HG03354 (cell line): ENCODE results near the gene RCCD1.
"Not testable (repeated sequence)": the region's sequence is repeated elsewhere in the genome, so short reads cannot be mapped to it uniquely, and the experiment has no call there.

Experiments
- ATAC-seq: cut with Tn5 transposase; IDR thresholded peaks from one replicate; pipeline ENCODE4 v1.9.1; 2021; ENCODE audit warnings: mild to moderate bottlenecking; ENCODE audit not compliant: unreplicated experiment, poor library complexity, severe bottlenecking

The RCCD1 gene

DNA sequence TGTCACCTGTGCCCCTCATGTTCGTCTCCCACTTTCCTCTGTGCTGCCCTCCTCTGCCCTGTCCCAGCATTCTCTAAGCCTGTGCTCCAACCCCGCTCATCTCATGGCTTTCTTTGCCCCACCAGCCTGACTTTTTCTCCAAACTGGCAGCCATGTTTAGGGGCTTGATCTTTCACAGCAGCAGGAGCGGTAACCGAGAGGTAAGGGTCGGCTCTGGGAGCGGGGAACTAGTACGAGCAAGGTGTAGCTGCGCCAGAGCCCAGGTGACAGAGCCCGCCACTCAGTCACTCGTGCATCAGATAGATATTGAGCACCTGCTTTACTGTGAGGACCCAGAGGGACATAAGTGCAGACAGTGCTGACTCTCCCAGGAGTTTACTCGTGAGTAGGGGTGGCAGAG is 38.2 kb upstream of the RCCD1 start:
- no peak for ATAC-seq

DNA sequence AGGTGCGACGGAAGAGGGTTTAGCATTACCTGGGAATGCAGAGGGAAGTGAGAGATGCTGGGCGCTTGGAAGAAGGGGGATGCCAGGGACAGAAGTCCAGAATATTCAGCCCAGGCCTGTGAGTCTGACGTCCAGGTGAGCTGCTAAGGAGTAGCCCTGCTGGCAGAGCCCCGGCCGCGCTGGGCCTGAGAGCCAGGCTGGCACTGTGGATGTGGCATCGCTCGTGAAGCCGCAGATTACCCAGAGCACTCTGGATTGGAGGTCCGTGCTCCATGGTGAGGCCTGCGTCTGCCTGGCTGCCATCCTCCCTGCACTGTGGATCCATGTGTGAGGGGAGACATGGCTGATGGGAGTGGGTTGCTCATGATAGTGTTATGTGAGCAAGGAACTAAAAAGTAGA is 37.1 kb upstream of the RCCD1 start:
- ATAC-seq = no peak

DNA sequence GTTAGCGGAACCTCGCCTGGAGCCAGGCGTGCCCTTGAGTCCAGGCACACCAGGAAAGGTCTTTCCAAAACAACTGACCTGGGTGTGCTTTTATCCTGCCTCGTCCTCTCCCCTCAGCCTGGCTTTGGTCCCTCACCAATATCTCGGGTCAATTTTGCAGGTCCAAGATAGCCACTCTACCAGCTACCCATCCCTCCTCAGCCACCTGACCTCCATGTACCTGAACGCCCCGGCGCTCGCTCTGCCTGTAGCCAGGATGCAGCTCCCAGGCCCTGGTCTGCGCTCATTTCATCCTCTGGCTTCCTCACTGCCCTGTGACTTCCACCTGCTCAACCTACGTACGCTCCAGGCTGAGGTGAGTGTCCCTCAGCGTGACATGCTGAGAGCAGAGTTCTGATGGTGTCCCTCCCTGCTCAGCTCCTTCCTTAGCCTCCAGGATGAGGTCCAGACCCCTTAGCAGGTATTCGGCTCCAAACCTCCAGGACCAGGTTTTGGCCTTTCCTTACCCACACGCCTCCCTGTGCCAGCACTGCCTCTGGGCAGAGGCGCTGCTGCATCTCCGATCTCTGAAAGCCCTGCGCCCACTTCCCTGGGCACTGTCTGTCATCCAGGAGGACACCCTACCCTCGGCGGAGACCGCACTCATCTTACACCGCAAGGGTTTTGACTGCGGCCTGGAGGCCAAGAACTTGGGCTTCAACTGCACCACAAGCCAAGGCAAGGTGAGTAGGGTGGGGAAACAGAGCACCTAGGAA is 36.5 kb upstream of the RCCD1 start:
- no peak for ATAC-seq

GRCh38 chr15:90918835-90919234 is 35.8 kb upstream of the RCCD1 start:
- ATAC-seq = no peak

- ATAC-seq = no peak
These were observed 32.8 kb upstream of the RCCD1 start for GRCh38 chr15:90921887-90922286.

GRCh38 chr15:90922712-90923322 is 31.9 kb upstream of the RCCD1 start:
- ATAC-seq = peak; percentile 83

- peak; percentile 63 for ATAC-seq
These were observed 30.3 kb upstream of the RCCD1 start for GRCh38 chr15:90924375-90924774.

- not testable (repeated sequence) for ATAC-seq
These were observed 27.9 kb upstream of the RCCD1 start for GRCh38 chr15:90926766-90927165.

DNA sequence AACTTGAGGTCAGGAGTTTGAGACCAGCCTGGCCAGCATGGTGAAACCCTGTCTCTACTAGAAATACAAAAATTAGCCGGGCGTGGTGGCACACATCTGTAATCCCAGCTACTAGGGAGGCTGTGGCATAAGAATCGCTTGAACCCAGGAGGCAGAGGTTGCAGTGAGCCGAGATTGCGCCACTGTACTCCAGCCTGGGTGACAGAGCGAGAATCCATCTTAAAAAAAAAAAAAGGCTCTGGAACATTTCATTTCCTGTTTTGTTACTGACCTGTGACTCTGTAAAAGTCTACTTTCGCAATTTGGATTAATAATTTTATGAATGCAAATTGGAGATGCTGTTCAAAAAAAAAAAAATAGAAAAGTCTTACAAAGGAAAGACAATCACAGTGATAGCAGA is 26.6 kb upstream of the RCCD1 start:
- not testable (repeated sequence) for ATAC-seq

DNA sequence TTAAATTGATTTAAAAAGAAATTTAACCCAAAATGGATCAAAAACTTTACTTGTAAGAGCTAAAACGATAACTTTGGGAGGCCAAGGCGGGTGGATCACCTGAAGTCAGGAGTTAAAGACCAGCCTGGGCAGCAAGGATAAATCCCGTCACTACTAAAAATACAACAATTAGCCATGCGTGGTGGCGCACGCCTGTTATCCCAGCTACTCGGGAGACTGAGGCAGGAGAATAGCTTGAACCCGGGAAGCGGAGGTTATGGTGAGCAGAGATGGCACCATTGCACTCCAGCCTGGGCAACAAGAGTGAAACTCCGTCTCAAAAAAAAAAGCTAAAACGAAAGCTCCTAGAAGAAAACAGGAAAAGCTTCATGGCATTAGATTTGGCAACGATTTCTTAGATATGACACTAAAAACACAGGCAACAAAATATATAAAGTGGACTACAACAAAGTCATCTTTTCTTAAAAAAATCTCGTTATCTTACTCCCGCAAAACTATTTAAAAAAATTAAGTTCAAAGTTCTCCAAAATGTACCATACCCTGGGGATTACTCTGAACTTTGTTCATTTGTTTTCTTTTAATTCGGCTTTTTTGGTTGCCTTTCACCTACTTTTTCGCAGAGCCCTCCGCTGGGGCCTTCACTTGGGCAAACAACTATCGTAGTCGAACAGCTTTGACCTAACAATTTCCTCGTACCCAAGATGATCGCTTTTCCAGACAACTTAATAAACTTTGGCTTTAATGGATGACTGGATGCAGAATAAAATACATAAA is 25.3 kb upstream of the RCCD1 start:
- no peak for ATAC-seq

- ATAC-seq = no peak
These were observed 23.7 kb upstream of the RCCD1 start for GRCh38 chr15:90930861-90931574.

DNA sequence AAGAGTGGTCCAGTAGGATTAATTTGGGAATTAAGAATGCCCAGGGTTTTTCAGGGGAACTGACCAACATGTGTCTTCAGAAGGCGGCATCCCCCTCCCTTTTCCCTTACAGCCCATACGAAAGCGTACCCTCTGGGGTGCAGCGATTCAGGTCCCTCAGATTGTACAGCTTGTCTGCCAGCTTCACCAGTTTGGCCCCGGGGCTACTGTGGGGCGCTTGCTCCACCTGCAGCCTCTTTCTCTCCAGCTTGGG is 23.2 kb upstream of the RCCD1 start:
- no peak for ATAC-seq

DNA sequence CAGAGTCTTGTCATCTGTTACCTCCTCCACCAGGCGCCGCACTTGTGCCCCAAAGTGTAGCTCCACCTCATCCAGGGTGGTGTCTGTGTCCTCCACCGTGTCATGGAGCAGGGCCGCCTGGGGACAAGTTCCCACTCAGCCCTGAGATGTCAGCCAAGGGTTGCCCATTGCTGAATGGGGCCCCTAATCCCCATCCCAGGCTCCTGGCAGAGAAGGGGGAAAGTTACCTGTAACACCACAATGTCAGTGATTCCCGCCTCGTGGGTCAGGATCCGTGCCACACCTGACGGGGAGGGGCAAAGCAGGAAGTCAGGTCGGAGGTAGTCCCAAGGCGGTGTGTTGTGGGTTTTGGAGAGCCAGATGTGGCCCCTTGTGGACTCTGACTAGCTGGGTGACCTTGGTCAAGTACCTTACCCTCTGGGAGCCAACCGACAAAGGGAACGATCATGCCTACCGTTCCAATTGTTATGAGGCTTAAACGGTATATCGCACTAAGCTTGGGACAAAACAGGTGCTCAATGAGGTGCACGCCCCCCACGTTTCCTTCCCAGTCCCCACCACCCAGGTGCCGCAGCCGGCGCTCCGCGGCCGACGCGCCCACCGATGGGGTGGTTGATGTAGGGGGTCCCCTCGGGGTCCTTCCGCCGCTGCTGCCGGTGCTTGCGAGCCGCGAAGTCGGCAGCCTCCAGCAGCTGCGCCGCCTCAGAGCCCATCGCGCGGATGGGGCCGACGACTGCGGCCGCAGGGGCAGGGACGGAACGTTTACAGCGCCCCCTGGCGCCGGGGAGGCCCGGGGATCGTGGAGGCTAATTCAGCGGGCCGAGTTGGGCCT is 22.6 kb upstream of the RCCD1 start, which contains the start of gene HDDC3:
TSS of gene HDDC3 (minus strand) at position 722 of the 832 bp plus-strand sequence. CDS start at position 713, 9 bp downstream.
- ATAC-seq = peak; percentile 51

- no peak for ATAC-seq
These were observed 22.1 kb upstream of the RCCD1 start for GRCh38 chr15:90932660-90932991.

DNA sequence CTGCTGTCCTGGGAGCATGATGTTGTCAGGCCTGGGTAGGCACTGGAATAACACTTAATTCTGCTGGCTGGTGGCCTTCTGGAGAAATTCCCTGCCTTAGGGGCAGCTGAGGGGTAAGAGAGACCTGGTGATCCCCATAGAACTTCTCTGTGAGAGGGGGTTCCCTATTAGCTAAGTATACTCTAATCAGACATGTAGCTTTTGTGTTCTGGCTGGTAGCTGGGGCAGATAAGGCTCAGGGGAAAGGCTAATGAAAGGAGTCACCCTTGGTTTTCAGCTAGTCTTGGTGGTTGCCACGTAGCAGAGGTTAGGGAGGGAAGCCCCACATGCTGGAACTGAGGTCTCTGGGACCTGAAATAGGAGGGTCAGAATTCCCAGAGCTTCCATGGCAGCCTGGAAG is 21.4 kb upstream of the RCCD1 start:
- ATAC-seq = no peak

DNA sequence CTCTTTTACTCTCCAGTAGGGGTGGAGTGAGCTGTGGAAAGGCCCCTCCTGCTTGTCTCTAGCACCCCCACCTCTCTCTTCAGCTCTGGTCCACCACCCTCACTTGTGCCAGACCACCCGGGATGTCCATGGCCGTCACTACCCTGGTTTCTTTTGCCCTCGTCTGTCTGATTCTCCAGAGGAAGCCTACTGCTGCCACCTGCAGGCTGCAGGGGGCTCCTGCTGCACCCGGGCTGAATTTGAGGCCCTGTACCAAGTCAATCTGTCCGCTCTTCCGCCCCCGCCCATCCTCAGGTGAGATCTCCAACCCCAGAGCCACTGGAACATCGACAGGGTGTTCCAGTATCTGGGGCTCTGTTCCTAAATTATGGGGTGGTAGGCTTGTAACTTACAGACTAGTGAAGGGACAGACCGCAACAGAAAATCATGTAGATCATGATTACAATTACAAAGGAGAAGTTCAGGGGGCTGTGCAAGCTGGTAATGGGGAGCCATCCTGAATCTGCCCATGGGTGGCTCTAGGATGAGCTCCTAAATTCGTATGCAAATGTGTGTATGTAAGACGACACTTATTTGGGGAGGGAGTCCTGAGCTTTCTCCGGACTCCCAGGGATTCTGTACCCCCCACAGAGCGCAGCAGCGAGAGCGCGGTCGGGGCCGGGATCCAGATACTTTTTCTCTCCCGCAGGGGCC is 20.3 kb upstream of the RCCD1 start:
- ATAC-seq = peak; percentile 45

GRCh38 chr15:90934949-90935751 is 19.5 kb upstream of the RCCD1 start, which contains the start of gene UNC45A:
Gene UNC45A, plus strand, starts transcription at chr15:90935285. Its CDS starts 40 bp downstream, at chr15:90935325.
- peak; percentile 65 for ATAC-seq

DNA sequence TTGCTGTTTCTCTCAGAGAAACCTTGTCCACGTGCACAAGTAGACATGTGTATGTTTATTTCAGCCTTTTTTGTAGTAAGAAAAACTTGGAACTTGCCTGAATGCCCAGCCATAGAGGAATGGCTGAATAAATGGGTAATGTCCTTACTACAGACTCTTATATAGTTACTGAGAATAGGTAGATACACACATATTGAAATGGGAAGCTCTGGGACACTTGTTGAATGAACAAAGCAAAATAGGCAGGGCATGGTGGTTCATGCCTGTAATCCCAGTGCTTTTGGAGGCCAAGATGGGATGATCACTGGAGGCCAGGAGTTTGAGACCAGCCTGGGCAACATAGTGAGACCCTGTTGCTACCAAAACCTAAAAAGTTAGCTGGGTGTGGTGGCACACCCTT is 17.9 kb upstream of the RCCD1 start:
- no peak for ATAC-seq
